RPMI7951 (cell line): ENCODE results near the gene PTPRM. TPM values are rescaled to one million over a fixed set of nuclear protein-coding genes. Genes with fewer than 3 reads are reported as not detected.

ENCODE experiments used
- DNase-seq: peaks from one replicate; pipeline ENCODE4 v3.0.0-alpha.2; 2012; ENCODE audit warnings: low read depth
- total RNA-seq: library from RNA; depleted of rRNA; stranded (reverse); fragments of >200 nt; shearing (Covaris generic); gene quantifications from 2 replicates; pipeline ENCODE4 v1.2.3, GENCODE V29; 2014; rRNA removed

The PTPRM gene
- total RNA-seq: 31.2 and 51.8 TPM in 2 replicates

DNA sequence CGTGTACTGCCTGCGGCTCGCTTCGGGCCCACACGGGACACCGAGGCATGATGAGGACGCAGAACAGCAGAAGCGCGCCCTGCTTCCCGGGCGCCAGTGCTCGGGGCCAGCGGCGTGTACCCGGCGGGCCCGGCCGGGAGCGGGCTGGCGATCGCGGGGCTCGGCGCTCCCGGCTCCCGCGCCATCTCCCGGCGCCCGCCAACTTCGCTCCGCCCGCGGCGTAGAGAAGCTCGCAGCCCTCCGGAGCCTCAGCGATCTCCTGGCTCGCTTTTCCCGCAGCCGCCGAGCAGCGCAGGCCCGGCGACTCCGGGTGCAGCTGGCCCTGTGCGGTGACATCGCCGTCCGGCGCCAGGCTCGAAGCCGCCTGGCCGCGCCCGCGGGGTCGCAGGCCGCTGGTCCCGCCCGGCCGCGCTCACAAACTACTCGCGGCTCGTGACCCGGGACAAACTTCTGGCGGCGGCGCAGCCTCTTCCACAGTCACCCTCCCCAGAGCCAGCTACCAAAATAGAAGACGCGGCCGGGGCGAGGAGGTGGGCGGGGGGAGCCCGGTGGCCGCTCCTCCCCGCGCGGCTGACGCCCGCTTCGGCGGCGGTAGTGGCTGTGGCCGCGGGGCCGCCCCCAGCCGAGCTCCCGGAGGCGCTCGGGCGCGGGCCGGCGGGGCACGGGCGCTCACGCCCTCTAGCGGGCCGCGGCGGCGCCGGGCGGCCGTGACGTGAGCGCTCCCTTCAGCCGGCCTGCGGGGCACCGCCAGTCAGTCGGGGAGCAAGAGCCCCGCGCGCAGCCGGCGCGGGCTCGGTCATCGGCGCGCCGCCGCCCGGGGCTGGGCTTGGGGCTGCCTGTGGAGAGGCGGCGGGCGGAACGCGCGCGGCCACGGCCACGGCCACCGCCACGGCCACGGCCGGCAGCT, at the start of gene PTPRM:
Gene PTPRM, plus strand, starts transcription at position 750 of the 907 bp plus-strand sequence. CDS start 503 bp downstream, outside the sequence.
- DNase-seq: peak; percentile 76

DNA sequence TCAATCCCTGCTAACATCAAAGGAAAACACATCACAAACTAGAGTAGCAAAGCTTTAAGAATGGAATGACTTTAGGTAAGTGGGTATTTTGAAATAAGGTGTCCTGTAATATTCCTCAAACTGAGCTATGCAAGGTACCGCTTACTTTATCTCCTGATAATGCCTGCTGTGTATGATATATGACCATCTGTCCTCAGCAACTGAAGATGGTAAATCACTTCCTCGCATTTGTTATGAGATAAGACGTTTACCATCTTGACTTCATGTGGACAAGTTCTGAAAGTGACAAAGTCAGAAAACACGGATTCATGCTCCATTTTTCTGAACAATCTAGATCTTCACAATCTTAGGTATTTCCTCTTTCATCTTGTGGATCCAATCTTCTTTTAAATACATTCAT, 49.3 kb upstream of the PTPRM start:
- no peak for DNase-seq

DNA sequence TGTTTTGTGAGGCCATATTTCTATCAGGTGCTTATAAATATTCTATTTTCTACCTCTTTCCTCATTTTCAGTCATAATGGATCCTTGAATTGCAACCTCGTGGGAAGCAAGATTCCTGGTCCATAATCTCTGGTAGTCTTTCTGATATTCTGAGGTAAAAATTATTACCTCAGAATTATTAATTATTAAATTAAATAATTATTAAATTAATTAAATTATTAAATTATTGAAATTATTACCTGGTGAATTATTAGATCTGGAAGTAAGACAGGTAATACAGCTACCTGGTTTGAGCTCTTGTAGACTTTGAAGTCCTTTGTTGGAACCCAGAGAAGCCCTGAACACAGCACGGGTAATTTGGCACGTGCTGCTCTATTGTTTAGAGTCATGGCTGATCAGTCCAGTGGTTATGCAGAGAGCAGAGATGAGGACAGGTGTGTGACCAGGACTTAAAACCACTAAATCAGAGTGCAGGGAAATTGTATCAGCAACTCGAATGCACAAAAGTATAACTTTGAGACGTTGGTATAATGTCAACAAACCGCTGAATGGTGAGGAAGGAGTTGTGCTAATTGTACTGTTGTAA, 46.8 kb upstream of the PTPRM start:
- no peak for DNase-seq

DNA sequence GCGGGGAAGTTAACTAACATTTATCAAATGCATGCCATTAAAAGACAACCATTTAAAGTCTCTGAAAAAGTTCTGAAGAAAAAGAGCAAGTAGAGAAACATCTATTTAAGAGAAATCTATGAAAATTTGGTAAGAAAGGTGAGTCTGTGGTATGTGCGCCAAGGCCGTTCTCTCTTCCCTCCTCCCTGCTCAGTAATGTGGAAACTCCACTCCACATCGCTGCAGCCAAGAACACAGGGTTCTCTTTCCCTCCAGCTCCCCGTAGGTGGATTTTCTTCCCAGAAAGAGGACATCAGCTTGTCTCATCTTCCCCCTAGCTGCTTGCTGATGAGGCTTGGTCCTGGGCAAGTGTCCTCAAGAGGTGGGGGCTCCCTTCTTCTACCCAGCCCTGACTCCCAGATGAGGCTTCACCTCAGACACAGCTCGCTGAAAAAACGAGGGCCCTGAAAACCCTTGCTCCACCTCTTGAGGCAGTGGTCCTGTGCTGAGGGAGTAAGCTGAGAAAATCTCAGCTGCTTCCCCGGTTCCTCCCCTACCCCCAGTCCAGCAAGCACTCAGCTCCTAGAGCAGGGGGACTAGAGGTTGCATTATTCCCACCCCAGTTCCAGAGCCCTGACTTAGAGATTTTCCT, 45.8 kb upstream of the PTPRM start:
- no peak for DNase-seq

DNA sequence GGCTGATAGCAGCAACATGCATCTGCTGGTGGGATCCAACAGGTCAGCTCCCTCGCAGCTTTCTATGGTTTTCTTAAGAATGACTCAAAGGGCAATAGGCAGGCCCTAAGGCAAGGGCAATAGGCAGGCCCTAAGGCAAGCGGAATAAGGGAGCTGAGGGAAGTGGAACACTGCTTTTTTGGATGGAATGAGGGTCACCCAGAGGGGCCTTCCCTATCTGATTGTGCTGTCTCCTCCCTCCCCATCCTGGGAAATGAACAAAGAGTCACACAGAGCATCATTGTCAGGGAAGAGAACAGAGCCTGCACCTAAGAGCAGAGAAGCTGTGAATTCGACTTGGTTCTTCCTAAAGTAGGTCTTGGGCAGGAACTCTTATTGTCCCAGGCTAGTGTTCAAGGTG, 43.3 kb upstream of the PTPRM start:
- DNase-seq: no peak

DNA sequence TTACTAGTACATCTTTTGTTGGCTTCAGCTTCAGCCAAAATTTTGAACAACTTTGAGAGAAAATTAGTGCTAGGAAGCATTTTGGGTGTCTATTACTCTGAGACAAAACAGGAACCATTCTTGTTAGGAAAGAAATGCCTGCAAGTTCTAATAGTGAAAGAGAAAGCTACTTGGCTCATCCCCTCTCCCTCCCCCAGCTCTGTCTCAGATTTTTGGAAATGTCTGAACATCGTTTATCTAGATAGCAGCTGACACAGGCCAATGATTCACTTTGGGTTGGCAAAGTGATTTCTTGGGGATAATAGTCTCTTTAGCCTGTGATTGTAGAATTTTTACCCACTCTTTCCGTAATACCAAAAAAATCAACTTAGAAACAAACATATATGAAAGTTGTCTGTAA, 42.3 kb upstream of the PTPRM start:
- DNase-seq: peak; percentile 15

DNA sequence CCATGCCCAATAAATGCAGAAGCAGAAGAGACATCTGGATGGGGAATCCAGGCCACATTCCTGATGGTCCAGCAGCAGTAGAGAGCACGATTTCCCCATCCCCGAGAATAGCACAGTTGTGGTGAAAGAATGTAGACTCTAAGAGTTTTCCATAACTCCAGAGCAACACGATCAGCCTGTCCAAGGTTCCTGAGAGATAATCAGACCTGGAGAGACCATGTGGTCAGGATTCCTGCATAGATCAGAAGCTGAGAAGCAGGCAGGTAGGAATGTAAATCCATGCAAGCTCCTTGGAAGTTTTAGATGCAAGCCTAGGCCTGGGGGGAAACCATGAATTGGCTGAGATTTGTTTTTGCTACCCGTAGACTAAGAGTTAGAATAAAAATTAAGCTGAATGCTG, 34.2 kb upstream of the PTPRM start:
- no peak for DNase-seq

DNA sequence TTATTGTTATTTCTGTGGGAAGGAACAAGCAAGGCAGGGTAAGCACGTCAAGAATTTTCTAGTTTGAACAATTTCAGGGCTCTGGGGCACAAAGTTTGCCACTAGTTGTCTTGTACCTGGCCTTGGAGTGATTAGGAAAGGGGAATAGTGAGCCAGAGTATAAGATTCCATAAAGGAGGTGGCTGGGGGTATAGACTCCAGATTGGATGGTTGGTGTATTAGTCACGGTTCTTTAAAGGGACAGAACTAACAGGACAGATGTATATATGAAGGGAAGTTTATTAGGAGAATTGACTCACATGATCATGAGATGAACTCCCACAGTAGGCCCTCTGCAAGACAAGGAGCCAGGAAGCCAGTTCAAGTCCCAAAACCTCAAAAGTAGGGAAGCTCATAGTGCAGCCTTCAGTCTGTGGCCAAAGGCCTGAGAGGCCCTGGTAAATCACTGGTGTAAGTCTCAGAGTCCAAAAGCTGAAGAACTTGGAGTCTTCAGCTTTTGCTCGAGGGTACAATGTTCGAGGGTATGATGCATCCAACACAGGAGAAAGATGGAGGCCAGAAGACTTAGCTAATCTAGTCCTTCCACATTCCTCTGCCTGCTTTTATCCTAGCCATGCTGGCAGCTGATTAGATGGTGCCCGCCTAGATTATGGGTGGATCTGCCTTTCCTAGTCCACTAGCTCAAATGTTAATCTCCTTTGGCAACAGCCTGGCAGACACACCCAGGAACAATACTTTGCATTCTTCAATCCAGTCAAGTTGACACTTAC, 31.5 kb upstream of the PTPRM start:
- peak; percentile 2 for DNase-seq

DNA sequence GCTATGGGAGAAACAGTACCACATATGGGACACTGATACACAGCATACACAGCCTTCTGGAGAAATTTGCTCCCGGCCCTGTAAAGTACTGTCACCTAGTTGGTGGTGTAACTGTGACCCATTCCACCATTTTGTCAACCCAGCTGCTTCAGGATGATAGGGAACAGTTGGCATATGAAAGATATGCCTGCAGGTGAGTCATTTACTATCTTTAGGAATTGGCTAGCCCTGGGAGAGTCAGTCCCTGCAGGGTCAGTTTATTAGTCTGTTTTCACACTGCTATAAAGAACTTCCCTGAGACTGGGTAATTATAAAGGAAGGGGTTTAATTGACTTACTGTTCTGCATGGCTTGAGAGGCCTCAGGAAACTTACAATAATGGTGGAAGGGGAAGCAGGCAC, 30.0 kb upstream of the PTPRM start:
- no peak for DNase-seq

DNA sequence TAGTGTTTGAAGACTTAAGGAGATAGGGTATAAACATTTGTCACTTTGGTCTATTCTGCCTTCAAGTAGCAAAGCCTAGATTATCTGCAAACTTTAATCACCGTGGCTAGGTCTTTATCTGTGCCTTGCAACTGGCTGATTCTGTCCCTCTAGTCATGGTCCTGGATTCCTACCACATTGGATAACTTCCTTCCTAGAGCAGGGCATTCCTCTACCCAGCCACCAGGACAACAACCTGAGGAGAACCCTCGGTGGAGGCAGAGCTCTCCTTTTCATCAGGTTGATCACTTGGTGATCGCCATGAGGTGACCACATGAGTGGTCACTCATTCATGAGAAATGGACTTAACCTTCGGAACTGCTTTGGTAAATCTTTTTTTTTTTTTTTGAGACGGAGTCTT, 25.3 kb upstream of the PTPRM start:
- no peak for DNase-seq

DNA sequence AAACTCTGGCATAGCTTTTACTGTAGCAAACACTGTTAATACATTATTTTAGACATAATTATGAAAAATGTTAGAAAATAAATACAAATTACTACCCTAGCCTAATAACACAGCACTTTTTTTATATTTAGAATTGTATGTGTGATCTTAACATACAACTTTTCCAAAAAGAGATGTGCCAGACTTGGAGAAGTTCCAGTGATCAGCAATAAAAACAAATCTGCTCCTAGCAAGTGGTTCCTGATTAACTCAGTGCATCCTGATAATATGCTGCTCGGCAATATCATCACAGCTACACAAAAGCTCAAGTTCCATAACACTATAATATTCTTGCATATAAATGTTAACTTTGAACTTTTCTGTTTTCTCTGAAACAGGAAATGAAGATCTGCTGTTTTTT, 22.4 kb upstream of the PTPRM start:
- DNase-seq: no peak

DNA sequence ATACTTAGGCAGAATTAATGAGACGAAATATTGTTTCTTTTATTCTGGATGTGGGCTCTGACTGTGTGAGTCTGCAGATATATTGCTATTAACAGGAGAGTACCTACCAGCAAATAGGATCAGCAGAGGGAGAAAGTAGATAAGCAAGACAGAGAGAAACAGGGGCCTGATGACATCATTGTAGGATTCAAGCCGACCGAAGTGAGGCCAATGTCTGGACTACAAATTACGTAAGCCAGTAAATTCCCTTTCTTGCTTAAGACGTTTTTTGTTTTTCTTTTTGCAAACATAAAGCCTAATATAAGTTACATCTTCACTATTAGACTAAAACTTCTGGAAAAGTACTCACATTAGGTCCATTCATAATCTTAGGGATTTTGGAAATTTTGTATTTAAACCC, 21.4 kb upstream of the PTPRM start:
- DNase-seq: no peak

DNA sequence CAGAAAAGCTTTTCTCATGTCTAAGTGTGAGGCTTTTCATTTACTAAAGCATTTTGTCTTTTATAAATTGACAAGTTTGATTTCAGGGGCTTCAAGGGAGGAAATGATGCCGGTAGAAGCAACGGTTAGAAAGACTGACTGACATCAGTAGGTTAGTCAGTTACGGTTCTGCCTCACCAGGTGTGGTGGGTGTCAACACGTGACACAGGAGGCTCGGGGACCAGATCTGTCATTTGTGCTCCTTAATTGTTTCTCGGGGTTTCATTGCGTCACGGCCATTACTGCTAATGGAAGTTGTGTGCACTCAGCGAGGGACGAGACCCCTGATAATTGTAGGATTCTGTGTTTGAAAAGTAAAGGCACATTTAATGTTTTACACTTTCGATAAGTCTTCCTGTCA, 18.9 kb upstream of the PTPRM start:
- no peak for DNase-seq

DNA sequence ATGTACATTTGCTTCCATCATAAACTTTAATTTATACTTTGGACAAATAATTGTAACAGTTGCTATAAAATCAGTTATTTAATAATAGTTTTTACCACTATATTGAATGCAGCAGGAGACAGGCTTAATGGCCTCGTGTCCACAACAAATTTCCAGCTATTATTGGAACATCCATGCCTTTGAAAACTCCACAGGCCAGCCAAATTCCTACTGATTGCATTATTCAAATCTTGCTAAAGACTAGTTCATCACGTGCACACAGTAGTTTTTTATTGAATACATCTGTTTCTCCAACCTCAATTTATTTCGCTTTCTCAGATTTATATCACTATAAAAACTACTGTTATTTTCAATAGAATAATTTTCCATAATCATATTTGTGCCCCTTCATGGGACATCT, 18.4 kb upstream of the PTPRM start:
- DNase-seq: no peak

DNA sequence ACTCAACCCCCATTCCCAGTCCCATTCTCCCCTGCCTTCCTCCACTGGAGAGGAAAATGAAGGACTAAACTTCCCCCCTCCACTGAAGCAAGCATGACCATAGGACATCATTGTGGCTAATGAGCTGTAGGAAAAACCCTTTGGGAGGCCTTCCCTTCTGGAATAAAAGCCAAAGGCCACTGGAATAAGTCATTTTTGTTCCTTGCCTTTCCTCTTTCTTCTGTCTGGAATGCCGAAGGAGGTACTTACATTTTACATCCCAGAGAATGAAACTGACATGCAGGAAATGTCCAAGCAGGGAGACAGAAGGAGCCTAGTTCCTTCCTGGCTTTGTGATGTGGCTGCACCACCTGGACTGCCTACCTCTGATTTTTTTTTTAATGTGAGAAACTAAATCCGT, 9.1 kb upstream of the PTPRM start:
- DNase-seq: no peak

DNA sequence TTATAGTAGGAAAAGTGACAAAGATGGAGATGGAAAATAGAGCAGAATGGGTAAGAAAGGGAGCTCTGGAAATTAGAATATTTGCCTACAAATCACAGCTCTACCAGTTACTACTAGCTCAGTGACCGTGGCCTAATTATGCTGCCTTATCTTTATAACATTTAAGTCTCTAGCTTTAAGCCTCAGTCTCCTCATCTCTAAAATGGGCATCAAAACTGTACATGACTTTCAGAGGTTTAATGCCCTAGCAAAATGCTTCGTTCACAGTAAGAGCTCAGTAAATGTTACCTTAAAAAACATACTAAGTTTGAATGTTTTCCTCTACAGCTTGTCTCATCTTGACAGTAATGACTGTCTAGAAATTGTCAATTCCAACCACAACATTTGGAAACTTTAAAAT, 8.3 kb upstream of the PTPRM start:
- DNase-seq: no peak

DNA sequence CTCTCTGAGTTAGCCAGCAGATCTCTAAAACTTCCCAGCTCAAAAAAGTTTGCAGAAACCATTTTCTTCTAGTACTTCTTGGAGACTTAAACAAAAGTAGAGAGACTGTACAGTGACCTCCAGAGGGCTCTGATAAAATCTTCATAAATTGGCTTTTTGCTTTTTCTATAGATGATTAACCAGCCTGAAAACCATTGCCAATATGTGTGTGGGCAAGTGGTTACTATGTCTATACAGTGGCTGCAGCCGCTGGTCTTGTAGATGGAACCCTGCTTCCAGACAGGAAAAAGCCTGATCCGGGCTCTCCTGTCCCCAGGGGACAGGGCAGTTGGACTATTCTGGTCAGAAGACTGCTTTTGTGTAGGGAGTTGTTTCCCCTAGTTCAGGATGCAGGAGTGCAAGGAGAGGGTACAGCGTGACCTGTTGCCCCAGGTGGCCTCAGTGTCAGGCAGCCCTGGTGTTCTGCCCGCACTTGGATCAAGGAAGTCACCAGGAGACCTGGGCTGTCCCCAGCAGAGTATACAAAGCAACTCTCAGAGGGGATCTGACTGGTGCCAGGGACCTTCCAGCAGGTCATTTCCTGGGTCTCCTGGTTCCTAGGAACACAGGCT, 7.3 kb upstream of the PTPRM start:
- no peak for DNase-seq

DNA sequence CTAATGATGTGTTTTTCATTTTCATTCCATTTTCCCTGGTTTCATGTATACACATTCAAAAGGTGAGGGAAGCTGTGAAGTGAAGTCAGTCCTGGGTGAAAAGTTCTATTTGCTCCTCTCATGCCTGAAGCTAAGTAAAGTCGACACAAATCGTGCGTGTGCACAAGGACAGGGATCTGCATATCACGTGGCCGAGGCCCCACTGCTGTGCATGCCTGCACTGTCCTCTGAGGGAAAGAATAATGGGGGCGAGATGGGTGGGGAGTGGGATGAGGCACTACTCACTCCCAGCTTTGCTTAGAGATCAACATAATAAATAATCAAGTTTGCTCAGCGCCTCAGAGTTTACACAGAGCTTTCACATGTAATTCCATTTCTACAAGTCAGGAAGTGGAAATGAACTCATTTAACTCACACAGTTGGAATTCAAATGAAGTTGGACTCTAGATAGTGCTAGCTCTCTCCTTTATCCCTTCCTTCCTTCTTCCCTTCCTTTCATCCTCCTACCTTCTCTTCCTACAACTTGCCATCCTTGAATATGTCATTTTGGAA, 5.1 kb upstream of the PTPRM start:
- DNase-seq: no peak

DNA sequence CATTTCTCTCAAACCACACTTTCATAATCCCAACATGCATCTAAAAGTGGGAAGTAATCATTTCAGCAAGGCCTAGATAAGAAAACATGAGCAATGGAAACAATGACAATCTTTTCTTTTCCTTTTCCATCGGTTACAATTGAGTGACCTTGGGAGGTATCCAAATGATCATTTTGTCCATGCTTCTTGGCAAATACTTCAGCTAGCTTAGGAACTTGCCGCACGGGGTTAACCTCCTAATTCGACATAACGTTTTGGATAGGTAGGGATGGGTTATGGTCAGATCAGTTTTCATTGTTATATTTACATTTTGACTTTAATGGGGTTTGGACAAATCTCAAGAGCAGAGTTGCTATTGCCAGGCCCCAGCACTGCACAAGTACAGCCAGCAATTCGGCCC, 4.6 kb upstream of the PTPRM start:
- DNase-seq: no peak

DNA sequence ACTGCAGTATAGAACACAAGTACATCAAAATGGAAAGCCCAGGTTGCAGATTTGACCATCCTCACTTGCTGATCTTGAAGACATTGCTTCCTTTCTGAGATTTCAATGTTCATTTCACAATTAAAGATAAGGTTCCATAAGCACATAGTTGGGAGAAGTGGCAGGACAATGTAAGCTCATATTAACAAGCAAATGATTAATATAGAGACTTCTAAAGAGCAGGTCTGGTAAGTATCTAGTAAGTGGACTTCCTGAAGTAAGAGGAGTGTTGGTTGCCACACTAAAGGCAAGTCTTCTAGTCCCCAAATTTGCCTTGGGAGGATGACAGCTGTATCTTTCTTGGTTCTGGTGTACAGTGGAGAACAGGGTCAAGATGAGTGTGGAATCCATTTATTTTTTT, 1.4 kb upstream of the PTPRM start:
- DNase-seq: no peak

DNA sequence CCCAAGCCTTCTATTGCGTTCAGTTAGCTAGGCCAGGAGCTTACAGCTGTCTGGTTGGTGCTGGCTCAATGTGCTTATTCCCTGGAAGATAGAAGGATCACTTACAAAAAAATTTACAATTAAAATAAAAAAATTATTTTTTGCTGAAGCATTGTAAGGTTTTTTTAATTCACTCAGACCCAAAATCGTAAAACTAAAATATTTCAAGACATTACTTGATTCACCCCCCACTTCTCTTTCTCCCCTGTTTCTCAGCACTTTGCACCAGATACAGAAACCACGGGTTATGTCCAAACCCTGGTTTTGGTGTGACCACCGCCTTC, 911 bp upstream of the PTPRM start:
- DNase-seq: no peak
